GM19395 (cell line): ENCODE measurements around the gene NF2.
"Not testable (repeated sequence)": the region's sequence is repeated elsewhere in the genome, so short reads cannot be mapped to it uniquely, and the experiment has no call there.

Source experiments
- ATAC-seq: cut with Tn5 transposase; IDR thresholded peaks from one replicate; pipeline ENCODE4 v1.9.1; 2021; ENCODE audit warnings: mild to moderate bottlenecking, moderate library complexity; ENCODE audit not compliant: unreplicated experiment

The NF2 gene

GRCh38 chr22:29594447-29594846, 9.0 kb upstream of the NF2 start:
- not testable (repeated sequence) for ATAC-seq

- ATAC-seq = no peak
Observed at GRCh38 chr22:29596408-29596807, 7.0 kb upstream of the NF2 start.

DNA sequence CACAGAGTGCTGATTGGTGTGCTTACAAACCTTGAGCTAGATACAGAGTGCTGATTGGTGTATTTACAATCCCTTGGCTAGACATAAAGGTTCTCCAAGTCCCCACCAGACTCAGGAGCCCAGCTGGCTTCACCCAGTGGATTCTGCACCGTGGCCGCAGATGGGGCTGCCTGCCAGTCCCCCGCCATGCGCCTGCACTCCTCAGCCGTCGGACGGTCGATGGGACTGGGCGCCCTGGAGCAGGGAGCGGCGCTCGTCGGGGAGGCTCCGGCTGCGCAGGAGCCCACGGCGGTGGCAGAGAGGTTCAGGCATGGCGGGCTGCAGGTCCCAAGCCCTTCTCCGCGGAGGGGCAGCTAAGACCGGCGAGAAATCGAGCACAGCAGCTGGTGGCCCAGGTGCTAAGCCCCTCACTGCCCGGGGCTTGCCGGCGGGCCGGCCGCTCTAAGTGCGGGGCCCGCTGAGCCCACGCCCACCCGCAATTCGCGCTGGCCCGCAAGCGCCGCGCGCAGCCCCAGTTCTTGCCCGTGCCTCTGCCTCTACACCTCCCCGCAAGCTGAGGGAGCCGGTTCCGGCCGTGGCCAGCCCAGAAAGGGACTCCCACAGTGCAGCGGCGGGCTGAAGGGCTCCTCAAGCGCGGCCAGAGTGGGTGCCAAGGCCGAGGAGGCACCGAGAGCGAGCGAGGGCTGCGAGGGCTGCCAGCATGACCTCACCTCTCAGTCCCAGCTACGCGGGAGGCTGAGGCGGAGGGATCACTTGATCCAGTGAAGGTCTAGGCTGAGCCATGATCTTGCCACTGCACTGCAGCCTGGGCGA, 5.4 kb upstream of the NF2 start:
- ATAC-seq = not testable (repeated sequence)

DNA sequence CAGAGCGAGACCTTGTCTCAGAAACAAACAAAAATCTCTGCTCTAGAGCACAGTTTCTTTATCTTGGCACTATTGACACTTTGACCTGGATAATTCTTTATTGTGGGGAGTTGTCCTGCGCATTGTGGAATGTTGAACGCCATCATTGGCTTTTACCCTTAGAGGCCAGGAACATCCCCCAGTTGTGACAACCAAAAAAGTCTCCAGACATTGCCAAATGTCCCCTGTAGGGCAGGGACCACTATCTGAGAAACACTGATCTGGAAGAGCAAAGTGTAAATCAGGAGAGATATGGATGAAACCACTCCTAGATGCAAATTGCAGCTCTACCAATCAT, 4.8 kb upstream of the NF2 start:
- ATAC-seq = no peak

- ATAC-seq = no peak
Observed at GRCh38 chr22:29604076-29604360, 585 bp downstream of the NF2 start.

- no peak for ATAC-seq
Observed at GRCh38 chr22:29605527-29605850, 2.1 kb downstream of the NF2 start.

DNA sequence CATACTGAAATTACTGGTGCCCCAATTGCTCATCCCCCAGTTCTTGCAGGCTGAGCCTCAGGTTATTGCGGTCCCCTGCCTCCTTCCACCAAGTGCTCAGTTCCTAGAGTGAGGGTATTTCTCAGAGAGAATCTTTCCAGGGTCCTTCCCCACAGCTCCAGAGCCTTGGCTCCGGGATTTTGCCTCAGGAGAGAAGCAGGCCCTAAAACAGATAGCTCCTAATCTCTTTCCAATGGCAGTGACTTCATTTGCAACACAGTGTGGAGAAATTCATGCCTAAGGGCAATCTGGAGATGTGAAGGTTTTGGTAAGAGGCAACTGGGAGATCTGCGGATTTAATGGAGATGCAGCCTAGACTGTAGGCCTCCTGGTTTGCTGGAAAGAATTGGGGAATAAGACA, 2.9 kb downstream of the NF2 start:
- no peak for ATAC-seq

DNA sequence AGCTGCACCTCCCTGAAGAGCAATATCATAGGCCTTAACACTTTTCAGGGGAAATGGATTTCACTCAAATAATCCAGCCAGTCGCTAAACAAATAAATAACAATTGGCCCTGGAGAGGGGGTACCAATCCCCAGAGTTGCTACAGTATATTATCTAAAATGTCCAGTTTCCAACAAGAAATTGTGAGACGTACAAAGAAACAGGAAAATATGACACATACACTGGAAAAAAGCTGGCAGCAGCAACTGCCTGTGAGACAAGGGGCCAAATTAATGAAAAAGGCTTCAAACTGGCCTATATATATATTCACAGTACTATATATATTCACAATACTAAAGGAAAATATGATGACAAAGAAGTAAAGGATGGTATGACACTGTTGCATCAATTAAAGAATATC, 4.0 kb downstream of the NF2 start:
- ATAC-seq = no peak

DNA sequence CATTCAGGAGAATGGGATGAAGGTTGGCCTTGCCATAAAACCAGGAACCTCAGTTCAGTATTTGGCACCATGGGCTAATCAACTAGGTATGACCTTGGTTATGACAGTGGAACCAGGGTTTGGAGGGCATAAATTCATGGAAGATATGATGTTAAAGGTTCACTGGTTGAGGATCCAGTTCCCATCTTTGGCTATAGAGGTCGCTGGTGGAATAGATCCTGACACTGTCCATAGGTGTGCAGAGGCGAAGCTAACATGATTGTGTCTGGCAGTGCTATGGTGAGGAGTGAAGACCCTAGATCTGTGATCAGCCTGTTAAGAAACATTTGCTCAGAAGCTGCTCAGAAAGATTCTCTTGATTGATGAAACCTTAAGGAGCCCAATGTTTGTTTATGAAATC, 5.7 kb downstream of the NF2 start:
- ATAC-seq = no peak

DNA sequence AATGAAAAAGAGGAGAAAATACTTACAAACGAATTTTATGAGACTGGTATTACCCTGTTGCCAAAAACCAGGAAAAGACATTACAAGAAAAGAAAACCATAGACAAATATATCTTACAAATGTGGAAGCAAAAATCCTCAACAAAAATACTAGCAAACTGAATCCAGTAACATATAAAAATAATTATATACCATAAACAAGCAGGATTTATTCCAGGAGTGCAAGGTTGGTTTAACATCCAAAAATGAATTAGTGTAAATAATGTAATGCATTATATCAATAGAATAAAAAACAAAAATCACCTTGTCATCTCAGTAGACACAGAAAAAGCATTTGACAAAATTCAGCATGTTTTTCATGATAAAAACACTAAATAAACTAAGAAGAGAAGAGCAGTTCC, 7.3 kb downstream of the NF2 start:
- ATAC-seq = no peak

- no peak for ATAC-seq
Observed at GRCh38 chr22:29615705-29616327, 12.4 kb downstream of the NF2 start.

DNA sequence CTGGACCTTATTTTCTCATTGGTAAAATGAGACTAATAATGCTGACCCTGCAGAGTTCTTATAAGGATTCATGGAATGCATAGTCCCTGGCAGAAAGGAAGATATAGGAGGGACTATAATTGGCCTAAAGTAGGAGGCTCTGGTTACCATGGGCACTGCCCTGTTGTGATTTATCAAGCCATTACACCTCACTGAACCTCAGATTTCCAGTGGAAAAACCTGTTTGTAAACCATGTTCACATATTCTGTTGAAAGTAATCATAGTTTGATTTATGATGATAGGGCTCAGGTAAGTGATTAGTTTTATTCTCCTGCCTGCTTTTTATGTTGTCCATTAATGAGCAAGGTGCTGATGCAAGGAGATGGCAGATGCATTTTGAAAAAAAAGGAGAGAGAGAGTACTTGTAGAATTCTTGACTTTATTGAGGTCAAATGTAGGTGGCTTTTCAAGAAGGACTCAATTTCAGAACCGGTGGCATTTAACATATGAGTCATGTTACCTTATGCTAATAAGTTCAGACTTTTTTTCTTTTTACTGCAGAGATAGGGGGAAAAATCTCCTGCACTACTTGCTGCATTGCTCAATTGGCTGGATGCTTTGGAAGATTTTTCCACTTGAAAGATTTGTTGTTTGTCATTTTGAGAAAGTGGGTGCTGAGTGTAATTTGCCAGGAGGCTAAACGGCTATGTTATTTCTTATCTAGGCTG, 14.6 kb downstream of the NF2 start:
- no peak for ATAC-seq

GRCh38 chr22:29621761-29622526, 18.5 kb downstream of the NF2 start:
- ATAC-seq = no peak

- no peak for ATAC-seq
Observed at GRCh38 chr22:29623059-29623458, 19.6 kb downstream of the NF2 start.

DNA sequence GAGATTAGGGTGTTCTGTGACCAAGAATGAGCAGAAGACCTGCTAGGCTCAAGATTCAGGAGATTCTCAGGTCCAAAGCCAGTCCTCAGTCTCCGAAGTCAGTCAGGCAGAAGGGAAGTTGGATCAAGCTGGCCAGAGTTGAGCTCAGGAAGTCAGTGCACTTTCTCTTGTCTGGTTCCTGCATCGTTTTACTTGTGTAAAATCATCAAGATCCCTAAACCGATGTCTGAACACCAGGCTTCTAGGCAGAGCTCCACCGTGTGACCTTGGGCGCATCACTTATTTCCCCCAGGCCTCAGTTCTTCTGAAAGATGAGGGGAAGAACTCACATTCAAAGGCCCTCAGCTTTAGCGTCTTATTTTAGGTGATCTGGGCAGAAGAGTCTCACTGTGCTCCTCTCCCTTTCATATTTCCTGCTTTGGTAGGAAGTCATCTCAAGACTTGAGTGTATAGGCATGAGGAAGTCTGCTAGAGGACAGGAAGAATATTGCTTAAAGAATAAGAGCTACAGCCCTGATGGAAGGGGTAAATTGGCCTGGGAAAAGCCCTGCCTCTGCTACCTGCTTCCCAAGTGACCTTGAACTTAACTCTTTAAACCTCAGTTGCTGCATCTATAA, 20.2 kb downstream of the NF2 start:
- no peak for ATAC-seq

GRCh38 chr22:29625090-29625825, 21.8 kb downstream of the NF2 start:
- no peak for ATAC-seq

DNA sequence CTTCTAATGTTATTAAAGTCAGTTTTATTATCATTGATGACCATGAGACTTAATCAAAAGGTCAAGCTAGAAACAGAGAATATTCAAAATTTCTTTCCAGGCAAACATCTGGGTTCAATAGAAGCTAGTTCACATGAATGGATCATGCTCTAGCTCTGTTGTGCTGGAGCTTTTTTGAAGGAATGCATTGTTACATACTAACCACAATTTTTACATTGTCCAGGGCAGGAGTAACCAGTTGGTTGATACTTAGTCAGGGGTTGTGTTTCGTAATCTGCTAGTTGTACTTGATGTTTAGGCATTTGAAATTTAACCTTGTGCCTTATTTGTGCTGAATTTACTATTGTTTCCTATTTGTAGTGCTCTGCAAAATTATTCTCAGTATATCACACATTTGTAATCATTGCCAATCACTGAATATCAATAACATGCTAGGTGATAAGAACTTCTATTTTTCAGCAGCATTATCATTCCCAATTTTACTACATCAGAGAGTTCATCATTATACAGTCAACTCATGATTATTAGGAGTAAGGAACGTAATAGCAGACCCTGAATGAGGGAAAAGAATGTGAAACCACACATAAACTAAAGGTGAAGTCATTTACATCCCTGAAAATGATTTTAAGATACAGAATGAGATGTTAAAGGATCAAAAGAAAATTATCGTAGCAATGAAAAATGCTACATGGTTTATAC, 23.2 kb downstream of the NF2 start:
- ATAC-seq = no peak

DNA sequence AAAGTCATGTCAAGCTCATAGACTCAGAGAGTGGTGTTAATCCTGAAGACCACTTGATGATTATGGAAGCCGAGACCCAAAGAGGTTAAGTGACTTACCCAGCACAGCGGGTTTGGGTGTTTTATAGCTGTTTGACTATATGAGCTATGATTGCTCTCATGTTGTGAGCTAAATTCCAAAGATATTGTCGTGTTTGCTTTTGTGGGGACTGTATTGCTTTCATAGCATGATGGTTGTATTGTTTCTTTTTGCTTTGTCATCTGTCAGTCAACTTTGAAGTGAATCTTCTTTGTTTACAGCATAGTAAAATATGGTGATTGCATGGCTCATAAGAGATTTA, 23.7 kb downstream of the NF2 start:
- no peak for ATAC-seq

DNA sequence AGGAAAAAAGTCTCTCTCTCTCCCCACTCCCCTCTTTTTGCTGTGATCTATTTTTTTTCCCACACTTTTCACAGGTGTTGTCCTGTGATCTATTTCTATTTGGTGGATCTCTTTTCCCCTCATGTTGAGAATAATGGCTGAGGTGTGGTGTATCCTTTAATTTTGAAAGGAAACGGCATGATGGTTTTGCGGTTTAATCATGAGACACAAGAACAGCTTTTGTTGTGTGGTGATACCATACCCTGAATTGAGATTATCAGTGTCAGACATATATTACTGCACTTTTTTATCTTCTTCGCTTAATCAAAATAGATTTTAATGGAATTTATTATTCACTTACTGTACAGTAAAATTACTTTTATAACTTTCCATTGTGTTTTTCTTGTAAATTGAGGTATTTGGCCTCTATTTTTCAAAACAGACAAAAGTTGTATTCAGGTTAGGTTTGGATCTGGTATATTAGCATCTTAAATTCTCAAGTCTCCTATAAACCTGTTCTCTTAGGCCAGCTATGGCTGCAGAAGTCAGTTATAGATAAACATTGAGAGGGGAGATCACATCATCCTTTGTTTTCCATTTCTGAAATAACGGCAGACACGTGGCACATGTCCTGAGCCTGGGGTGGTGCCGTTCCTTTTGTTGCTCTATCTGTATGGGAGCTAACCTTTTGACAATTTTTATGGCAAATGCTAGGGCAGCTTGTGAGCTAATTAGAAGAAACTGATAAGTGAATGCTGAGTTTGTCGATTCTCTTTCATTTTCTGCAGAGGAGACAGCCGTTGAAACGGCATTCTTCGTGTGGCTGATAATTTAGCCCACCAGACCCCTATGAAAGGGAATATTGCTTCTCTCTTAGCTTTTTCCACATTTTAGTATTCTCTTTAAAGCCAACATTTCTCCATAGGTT, 25.8 kb downstream of the NF2 start:
- ATAC-seq = no peak
